Left lung (tissue), 10 donors: ENCODE measurements around the gene NEB. TPM values are rescaled to one million over a fixed set of nuclear protein-coding genes. Genes with fewer than 3 reads are reported as not detected.

ENCODE experiments used
- ATAC-seq: fragments of 200-7000 bp; cut with Tn5 transposase; one replicate; pipeline ENCODE4 v1.9.1; 2020; ENCODE audit warnings: moderate library complexity
- DNase-seq, 4 donors: peaks; one replicate each; pipeline ENCODE4 v3.0.0-alpha.2; 2013 to 2020
- H3K27ac ChIP-seq, 2 donors: fragments of 200-600 bp; sonication (generic) in 1 of 2; one replicate each; pipeline versions ENCODE4 v1.5.0 to v1.8.0; 2020 to 2021
- H3K27me3 ChIP-seq, 2 donors: fragments of 200-600 bp; sonication (generic) in 1 of 2; one replicate each; pipeline versions ENCODE4 v1.5.0 to v1.8.0; 2020 to 2021
- H3K36me3 ChIP-seq, 2 donors: fragments of 200-600 bp; sonication (generic) in 1 of 2; one replicate each; pipeline versions ENCODE4 v1.5.0 to v1.8.0; 2020 to 2021
- H3K4me1 ChIP-seq, 2 donors: fragments of 200-600 bp; one replicate each; pipeline ENCODE4 v1.8.0; 2021
- H3K4me3 ChIP-seq, 2 donors: fragments of 200-600 bp; sonication (generic) in 1 of 2; one replicate each; pipeline versions ENCODE4 v1.5.0 to v1.8.0; 2020 to 2021; ENCODE audit warnings: mild to moderate bottlenecking in 1 of 2
- H3K9me3 ChIP-seq, 2 donors: fragments of 200-600 bp; sonication (generic) in 1 of 2; one replicate each; pipeline versions ENCODE4 v1.5.0 to v1.8.0; 2020 to 2021
- intact Hi-C, 2 donors: fragments of 100-400 bp; cut with DNase I; formaldehyde crosslinking; loops; one replicate each; pipeline versions ENCODE4 v1.11.2 to v1.14.2; 2022
- polyA plus RNA-seq, 6 donors: library from polyadenylated mRNA; unstranded; fragments of 120-200 nt; gene quantifications; one replicate each; pipeline ENCODE4 v1.2.1, GENCODE V29; 2013; ENCODE audit not compliant: insufficient read length in 6 of 6
- total RNA-seq, 2 donors: library from RNA; stranded (reverse); fragmentation: NEBNext Ultra II Directional; extraction: Animal tissue kit (Norgen Biotek cat#: 25700); gene quantifications; one replicate each; pipeline ENCODE4 v1.2.1, GENCODE V29; 2021
- TF ChIP-seq, protein P1 (sequence below), 2 donors: fragments of 200-600 bp; sonication (generic) in 1 of 2; IDR thresholded peaks; one replicate each; pipeline versions ENCODE4 v1.5.0 to v1.8.0; 2021; ENCODE audit warnings: antibody characterized with exemption in 2 of 2
- donor health status: DM: no; HTN: yes; CAD: no.
- donor health status: DM: no; HTN: no; CAD: no.

NEB gene
- total and polyA plus RNA-seq, 8 donors, result 1.3 to 9.7 (median 6.6) TPM

GRCh38 chr2:151526572-151527090 is 207.6 kb downstream of the NEB start:
- Histone ChIP-seq H3K9me3 (no peaks in the 10 kb centered on the region), H3K36me3 (no peaks in the 10 kb centered on the region), H3K4me3 (no peak overlapping the region), H3K27me3 (no peaks in the 10 kb centered on the region), H3K27ac (no peak overlapping the region), H3K4me1 (no peaks in the 10 kb centered on the region)
- TF ChIP-seq, protein P1, sequence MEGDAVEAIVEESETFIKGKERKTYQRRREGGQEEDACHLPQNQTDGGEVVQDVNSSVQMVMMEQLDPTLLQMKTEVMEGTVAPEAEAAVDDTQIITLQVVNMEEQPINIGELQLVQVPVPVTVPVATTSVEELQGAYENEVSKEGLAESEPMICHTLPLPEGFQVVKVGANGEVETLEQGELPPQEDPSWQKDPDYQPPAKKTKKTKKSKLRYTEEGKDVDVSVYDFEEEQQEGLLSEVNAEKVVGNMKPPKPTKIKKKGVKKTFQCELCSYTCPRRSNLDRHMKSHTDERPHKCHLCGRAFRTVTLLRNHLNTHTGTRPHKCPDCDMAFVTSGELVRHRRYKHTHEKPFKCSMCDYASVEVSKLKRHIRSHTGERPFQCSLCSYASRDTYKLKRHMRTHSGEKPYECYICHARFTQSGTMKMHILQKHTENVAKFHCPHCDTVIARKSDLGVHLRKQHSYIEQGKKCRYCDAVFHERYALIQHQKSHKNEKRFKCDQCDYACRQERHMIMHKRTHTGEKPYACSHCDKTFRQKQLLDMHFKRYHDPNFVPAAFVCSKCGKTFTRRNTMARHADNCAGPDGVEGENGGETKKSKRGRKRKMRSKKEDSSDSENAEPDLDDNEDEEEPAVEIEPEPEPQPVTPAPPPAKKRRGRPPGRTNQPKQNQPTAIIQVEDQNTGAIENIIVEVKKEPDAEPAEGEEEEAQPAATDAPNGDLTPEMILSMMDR (IDR thresholded peaks at IDR 0.05), result no peak
- no peak for ATAC-seq
- intact Hi-C loops, result no loop called here
- no peak for DNase-seq

- Histone ChIP-seq H3K27me3 (no peaks in the 10 kb centered on the region), H3K9me3 (no peaks in the 10 kb centered on the region), H3K4me3 (no peak overlapping the region), H3K36me3 (no peaks in the 10 kb centered on the region), H3K27ac (no peak overlapping the region), H3K4me1 (no peaks in the 10 kb centered on the region)
- DNase-seq (no peak), ATAC-seq (no peak)
- TF ChIP-seq, protein P1 (IDR thresholded peaks at IDR 0.05), result no peak
- intact Hi-C loops, result no loop called here
Observed at GRCh38 chr2:151525821-151526373, 208.4 kb downstream of the NEB start.

- ATAC-seq, result no peak
Observed at GRCh38 chr2:151523850-151524249, 210.4 kb downstream of the NEB start.

GRCh38 chr2:151522556-151522955 is 211.7 kb downstream of the NEB start:
- Histone ChIP-seq H3K36me3 (no peaks in the 10 kb centered on the region), H3K9me3 (no peaks in the 10 kb centered on the region), H3K4me3 (no peak overlapping the region), H3K27me3 (no peaks in the 10 kb centered on the region), H3K27ac (no peak overlapping the region), H3K4me1 (no peaks in the 10 kb centered on the region)
- intact Hi-C loops, result no loop called here
- ATAC-seq (no peak), DNase-seq (no peak)
- TF ChIP-seq, protein P1 (IDR thresholded peaks at IDR 0.05), result no peak

More at GRCh38 chr2:151523850-151524249, 210.4 kb downstream of the NEB start:
- TF ChIP-seq, protein P1 (IDR thresholded peaks at IDR 0.05), result no peak
- no peak overlapping the region for H3K27ac ChIP-seq
- no peak overlapping the region for H3K4me3 ChIP-seq
- DNase-seq, result no peak
- H3K36me3 ChIP-seq, result no peaks in the 10 kb centered on the region
- intact Hi-C loops, result no loop called here
- no peaks in the 10 kb centered on the region for H3K9me3 ChIP-seq
- no peaks in the 10 kb centered on the region for H3K27me3 ChIP-seq
- no peaks in the 10 kb centered on the region for H3K4me1 ChIP-seq

- no peak overlapping the region for H3K27ac ChIP-seq
- H3K36me3 ChIP-seq, result no peaks in the 10 kb centered on the region
- DNase-seq, result no peak
- no peak for ATAC-seq
- no peak overlapping the region for H3K4me3 ChIP-seq
- H3K4me1 ChIP-seq, result no peaks in the 10 kb centered on the region
- TF ChIP-seq, protein P1 (IDR thresholded peaks at IDR 0.05), result no peak
- intact Hi-C loops, result no loop called here
- H3K9me3 ChIP-seq, result no peaks in the 10 kb centered on the region
- no peaks in the 10 kb centered on the region for H3K27me3 ChIP-seq
Observed at GRCh38 chr2:151520976-151521375, 213.3 kb downstream of the NEB start.
